Measurements from ENCODE around the gene OXER1. TPM values are rescaled to one million over a fixed set of nuclear protein-coding genes. Genes with fewer than 3 reads are reported as not detected.

The OXER1 gene
- total RNA-seq, 2 donors from 2014 or later, result 4.5 to 5.6 TPM

DNA sequence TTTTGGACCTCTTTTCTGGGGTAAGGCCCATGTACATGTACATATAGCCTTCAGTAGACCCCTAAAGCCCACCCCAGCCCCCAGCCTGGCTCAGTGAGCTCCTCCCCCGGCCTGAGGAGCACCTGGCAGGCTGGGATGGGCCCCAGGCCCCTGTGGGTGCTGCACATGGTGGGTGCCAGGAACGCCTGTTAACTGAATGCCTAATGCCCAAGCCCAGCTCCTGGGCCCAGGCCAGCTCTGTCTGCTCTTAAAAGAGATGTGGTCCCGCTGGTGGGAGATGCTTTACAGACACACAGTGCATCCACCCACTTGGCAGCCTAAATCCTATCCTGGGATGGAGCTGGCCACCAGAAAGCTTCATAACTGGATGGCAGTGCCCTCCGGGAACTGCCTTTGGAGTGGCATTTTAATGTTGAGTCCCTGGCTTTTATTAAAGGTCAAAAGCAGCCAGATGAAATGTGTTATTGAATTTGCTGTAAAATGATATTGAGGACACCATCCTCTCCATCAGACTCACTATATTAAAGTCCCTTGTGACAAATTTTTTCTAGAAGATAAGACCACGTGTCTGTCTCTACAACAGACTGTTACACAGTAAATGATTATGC lies 7.7 kb upstream of the OXER1 start:
- intact Hi-C loops (cut with DNase I), result no loop called here
- Histone ChIP-seq H3K27me3 (replicated peaks; ENCODE audit: insufficient read depth) (no peaks in the 10 kb centered on the region), H3K4me1 (replicated peaks) (no peaks in the 10 kb centered on the region), H3K27ac (no peak overlapping the region), H3K9me3 (no peaks in the 10 kb centered on the region), H3K4me3 (no peak overlapping the region), H3K36me3 (no peaks in the 10 kb centered on the region)
- no peak for DNase-seq (ENCODE audit: low spot score)
- TF ChIP-seq, protein P1, sequence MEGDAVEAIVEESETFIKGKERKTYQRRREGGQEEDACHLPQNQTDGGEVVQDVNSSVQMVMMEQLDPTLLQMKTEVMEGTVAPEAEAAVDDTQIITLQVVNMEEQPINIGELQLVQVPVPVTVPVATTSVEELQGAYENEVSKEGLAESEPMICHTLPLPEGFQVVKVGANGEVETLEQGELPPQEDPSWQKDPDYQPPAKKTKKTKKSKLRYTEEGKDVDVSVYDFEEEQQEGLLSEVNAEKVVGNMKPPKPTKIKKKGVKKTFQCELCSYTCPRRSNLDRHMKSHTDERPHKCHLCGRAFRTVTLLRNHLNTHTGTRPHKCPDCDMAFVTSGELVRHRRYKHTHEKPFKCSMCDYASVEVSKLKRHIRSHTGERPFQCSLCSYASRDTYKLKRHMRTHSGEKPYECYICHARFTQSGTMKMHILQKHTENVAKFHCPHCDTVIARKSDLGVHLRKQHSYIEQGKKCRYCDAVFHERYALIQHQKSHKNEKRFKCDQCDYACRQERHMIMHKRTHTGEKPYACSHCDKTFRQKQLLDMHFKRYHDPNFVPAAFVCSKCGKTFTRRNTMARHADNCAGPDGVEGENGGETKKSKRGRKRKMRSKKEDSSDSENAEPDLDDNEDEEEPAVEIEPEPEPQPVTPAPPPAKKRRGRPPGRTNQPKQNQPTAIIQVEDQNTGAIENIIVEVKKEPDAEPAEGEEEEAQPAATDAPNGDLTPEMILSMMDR (IDR thresholded peaks at IDR 0.05), result no peak
- TF ChIP-seq POLR2A (IDR thresholded peaks at IDR 0.05) (no peak), POLR2AphosphoS5 (IDR thresholded peaks at IDR 0.05) (no peak)
- 78% methylated on average over 5 of the region's 5 CpGs for WGBS

DNA sequence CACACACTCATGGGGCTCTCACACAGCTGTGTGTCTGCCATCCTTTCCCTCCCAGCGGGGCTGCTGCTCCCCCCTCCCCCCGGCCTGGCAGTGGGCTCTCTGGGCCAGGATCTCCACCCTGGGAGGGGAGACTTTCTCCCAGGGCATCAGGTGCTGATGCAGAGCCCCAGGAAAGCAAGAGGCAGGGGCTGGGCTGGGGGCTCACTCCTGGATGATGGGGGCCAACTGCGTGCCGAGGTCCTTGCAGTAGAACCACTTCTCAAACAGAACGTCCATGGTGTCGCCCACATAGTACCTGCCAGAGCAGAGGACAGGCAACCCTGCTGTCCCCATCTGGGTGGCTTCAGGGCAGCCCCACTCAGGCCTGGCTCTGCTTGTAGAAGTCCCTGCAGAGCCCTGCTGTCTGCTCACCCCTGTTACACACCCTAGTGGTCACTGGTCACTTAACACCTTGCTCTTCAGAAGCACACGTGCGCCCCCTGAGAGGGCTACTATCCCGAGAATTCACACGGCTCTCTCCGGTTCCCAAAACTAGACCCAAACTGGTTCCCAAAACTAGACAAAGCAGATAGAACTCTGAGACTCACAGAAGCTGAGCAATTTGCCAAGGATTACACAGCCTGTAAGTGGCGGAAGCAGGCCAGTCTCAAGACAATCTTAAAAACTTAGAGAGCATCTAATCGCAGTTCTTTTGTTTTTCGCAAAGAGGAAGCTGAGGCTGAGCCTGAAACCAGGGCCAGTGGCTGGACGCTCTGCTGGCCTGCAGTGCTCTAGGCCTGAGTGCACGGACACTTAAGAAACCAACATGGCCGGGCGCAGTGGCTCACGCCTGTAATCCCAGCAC lies 6.6 kb upstream of the OXER1 start:
- Histone ChIP-seq H3K27me3 (replicated peaks; ENCODE audit: insufficient read depth) (no peaks in the 10 kb centered on the region), H3K9me3 (no peaks in the 10 kb centered on the region), H3K27ac (no peak overlapping the region), H3K4me3 (no peak overlapping the region), H3K4me1 (replicated peaks) (no peaks in the 10 kb centered on the region), H3K36me3 (no peaks in the 10 kb centered on the region)
- 79% methylated on average over 19 of the region's 19 CpGs for WGBS
- DNase-seq (ENCODE audit: low spot score), result no peak
- TF ChIP-seq POLR2A (IDR thresholded peaks at IDR 0.05) (no peak), POLR2AphosphoS5 (IDR thresholded peaks at IDR 0.05) (no peak)
- TF ChIP-seq, protein P1 (IDR thresholded peaks at IDR 0.05), result peak in 3 of 4 experiments; percentile 7 to 32 (median 11)
- intact Hi-C loops (cut with DNase I), result no loop called here

DNA sequence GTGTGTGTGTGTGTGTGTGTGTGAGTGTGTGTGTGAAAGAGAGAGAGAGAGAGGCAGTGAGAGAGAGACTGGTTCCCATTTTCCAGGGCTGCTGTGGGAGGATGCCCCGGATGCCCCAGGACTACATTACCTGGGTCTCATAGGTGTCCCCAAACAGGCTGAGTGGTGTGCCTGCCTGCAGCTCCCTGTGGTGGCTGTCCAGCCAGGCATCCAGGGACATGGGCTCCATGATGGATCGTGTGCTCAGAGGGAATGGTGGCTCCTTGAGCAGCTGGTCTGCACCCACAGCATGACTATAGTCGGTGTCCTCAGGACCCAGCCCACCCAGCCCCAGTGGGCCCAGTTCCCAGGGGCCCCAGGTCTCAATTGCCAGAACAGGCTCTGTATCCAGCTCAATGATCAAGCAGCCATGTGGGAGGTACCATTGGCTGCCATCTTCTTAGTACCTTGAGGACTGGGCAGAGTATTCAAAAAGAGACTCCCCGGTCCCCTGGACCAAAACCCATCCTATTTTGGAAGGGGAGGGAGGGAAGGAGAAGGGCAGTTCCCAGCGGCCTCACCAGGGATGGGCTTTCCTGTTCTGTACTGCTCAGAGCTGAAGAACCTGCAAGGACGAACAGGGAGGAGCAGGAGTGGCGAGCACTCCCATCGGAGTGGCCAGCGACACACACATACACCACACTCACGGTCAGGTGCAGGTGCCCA lies 5.8 kb upstream of the OXER1 start:
- Histone ChIP-seq H3K27me3 (replicated peaks; ENCODE audit: insufficient read depth) (no peaks in the 10 kb centered on the region), H3K36me3 (no peaks in the 10 kb centered on the region), H3K27ac (no peak overlapping the region), H3K9me3 (no peaks in the 10 kb centered on the region), H3K4me1 (replicated peaks) (no peaks in the 10 kb centered on the region), H3K4me3 (no peak overlapping the region)
- DNase-seq (ENCODE audit: low spot score), result no peak
- WGBS, result 92% methylated on average over 10 of the region's 10 CpGs
- TF ChIP-seq POLR2AphosphoS5 (IDR thresholded peaks at IDR 0.05) (no peak), POLR2A (IDR thresholded peaks at IDR 0.05) (no peak)
- TF ChIP-seq, protein P1 (IDR thresholded peaks at IDR 0.05), result no peak
- intact Hi-C loops (cut with DNase I), result no loop called here

DNA sequence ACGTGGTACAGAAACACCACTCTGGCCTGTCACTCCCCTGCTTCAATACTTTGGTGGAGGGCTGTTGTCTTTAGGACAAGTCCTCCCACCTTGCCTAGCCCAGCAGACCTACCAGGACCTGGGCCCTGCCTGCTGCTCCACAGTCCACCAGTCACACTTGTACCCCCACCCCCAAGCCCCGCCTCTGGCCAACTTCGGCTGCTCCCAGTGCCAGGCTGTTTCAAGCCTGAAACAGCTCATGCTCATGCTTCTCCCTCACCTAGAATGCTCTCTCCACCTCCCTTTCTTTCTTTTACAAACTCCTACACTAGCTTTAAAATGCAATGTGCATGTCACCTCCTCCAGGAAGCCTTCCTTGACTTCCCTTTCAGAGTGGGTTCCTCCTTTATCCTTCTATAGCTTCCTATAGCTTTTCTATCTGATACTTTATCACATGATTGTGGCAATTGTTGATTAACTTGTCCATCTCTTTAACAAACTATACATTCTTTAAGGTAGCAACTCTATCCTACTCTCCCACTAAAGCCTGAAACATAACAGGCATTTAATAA lies 4.8 kb upstream of the OXER1 start:
- intact Hi-C loops (cut with DNase I), result no loop called here
- Histone ChIP-seq H3K9me3 (no peaks in the 10 kb centered on the region), H3K4me3 (no peak overlapping the region), H3K4me1 (replicated peaks) (no peaks in the 10 kb centered on the region), H3K27me3 (replicated peaks; ENCODE audit: insufficient read depth) (no peaks in the 10 kb centered on the region), H3K27ac (no peak overlapping the region), H3K36me3 (no peaks in the 10 kb centered on the region)
- 58% methylated on average over 3 of the region's 3 CpGs for WGBS
- DNase-seq (ENCODE audit: low spot score), result no peak
- TF ChIP-seq, protein P1 (IDR thresholded peaks at IDR 0.05), result no peak
- TF ChIP-seq POLR2AphosphoS5 (IDR thresholded peaks at IDR 0.05), result no peak

All from prostate gland (tissue), 2 donors.